HG03066 (cell line): ENCODE measurements around the gene TMEM132D.

Experiments
- ATAC-seq: cut with Tn5 transposase; IDR thresholded peaks from one replicate; pipeline ENCODE4 v1.9.1; 2021; ENCODE audit warnings: low read depth; ENCODE audit not compliant: unreplicated experiment

The TMEM132D gene

DNA sequence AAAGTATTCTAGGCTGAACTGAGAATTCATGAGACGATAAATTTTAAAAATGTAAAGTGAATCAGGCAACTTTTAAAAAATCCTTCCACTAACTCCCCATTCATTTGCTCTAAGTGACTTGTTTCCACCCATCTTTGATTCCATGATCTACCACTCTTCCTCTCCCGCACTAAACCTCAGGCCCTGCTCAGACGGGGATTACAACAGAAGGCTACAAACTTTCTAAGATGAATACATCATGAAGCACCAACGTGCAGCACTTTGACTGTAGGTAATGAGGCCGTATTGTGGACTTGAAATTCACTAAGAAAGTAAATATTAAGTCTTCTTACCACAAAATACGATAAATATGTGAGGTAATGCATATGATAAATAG lies 30.0 kb downstream of the TMEM132D start:
- ATAC-seq, result no peak

GRCh38 chr12:129873111-129873832 lies 30.6 kb downstream of the TMEM132D start:
- no peak for ATAC-seq

- no peak for ATAC-seq
Measured at GRCh38 chr12:129871991-129872972, 31.5 kb downstream of the TMEM132D start.

GRCh38 chr12:129870796-129871195 lies 33.0 kb downstream of the TMEM132D start:
- ATAC-seq, result no peak

DNA sequence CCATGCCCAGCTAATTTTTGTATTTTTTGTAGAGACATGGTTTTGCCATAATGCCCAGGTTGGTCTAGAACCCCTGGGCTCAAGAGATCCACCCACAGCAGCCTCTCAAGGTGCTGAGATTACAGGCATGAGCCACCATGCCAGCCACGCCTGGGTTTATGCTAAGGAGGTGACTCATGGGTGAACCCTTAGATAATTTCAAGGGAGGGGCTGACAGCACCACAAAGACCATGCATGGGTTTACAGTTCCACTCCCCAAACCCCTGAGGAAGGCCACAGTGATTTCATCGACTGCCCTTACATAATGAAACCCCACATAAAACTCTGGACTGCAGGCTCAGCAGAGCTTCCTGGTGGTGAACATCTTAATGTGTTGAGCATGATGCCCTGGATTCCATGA lies 33.7 kb downstream of the TMEM132D start:
- ATAC-seq, result no peak

- ATAC-seq, result no peak
Measured at GRCh38 chr12:129868575-129868974, 35.2 kb downstream of the TMEM132D start.

GRCh38 chr12:129863938-129864337 lies 39.9 kb downstream of the TMEM132D start:
- ATAC-seq, result no peak

GRCh38 chr12:129862561-129863175 lies 41.2 kb downstream of the TMEM132D start:
- no peak for ATAC-seq

GRCh38 chr12:129861951-129862350 lies 41.9 kb downstream of the TMEM132D start:
- ATAC-seq, result no peak

DNA sequence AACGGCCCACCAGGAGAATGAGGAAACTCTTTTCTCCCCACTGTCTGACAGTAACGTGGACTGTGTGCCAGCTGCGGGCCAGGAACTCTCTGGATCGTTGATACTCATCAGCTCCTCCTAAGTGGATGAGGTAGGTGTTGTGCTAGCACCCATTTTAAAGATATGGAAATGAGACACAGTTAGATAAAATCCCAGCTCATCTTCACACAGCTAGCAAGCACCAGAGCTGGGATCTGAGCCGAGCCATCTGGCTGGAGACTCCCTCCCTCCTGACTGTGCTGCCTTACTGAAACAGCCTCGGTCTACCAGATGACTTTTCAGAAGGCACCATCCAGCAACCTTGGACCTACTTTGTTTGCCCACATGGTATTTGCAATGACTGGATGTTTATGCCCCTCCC lies 49.2 kb downstream of the TMEM132D start:
- ATAC-seq, result no peak

GRCh38 chr12:129851296-129851695 lies 52.5 kb downstream of the TMEM132D start:
- ATAC-seq, result no peak

DNA sequence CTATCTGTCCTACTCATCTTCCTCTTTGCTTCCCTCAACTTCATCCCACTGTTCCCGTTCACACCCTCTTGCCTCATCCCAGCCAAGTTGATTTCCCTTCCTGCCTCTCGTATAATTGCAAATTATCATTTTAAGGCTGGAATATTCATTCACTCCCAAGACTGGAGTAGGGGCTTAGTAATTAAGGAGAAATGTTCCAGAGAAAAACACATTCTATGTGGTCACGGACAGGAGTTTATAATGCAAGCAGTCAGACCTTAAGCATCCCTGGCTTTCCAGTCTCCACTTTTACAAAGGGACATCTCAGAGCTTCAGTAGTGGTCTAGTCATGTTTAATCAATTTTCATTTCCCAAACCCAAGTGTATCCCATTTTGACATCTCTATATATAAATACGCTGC lies 54.9 kb downstream of the TMEM132D start:
- no peak for ATAC-seq

DNA sequence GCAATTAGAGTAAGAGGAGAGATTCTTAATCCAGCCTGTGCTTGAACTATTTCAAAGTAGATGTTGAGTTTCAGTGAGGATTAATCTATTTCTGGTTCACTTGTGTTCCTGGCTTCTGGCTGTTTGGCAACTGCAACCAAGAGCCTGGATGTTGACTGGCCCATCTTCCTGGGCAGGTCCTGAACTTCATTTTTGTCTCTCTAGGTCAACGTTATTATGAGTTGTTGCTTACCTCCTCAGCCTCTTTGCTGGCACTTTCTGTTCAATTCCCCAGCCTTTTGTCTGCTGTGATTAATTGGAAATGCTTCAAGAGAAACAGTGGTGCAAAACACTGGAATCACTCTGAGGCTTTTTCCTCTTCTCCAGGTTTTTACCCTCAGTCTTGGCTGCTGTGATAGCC lies 56.8 kb downstream of the TMEM132D start:
- no peak for ATAC-seq

GRCh38 chr12:129844662-129845220 lies 59.1 kb downstream of the TMEM132D start:
- no peak for ATAC-seq

DNA sequence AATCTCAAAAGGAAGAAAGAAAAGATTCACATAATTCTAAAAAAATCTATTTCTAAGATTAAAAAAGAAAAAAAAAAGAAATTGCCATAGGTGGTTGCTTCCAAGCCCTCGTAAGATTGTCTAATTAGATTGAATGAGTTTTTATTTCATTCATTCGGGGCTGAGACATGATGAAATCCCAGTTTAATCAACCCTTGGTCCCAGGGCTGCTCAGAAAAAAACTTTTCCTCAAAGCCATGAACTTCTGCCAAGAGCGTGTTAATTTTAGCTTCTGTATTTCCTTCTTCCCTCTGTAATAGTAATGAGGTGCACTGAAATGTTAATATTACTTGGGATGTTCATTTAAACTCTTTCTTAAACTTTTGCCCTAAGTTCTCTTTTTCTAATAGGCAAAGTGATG lies 62.6 kb downstream of the TMEM132D start:
- no peak for ATAC-seq

GRCh38 chr12:129840145-129840884 lies 63.5 kb downstream of the TMEM132D start:
- ATAC-seq, result no peak

- no peak for ATAC-seq
Measured at GRCh38 chr12:129839679-129840078, 64.1 kb downstream of the TMEM132D start.

DNA sequence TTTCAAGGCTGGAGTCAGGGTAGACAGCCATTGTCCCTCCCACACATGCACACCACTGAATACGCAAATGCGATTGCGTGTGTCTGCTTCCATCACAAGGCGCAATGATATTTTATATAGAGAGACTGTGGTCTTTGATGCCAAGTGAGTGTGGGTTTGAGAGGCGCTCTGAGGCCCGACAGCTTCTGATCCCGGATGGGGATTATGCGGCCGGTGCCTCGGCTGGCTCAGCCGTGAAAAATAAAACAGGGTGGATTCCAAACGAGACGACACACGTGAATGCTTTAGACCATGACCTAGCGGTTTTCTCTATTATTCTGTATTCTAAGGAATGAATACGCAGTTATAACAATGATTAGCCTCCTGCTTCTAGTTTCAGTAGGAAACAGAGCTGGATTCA lies 72.5 kb downstream of the TMEM132D start:
- ATAC-seq, result no peak

DNA sequence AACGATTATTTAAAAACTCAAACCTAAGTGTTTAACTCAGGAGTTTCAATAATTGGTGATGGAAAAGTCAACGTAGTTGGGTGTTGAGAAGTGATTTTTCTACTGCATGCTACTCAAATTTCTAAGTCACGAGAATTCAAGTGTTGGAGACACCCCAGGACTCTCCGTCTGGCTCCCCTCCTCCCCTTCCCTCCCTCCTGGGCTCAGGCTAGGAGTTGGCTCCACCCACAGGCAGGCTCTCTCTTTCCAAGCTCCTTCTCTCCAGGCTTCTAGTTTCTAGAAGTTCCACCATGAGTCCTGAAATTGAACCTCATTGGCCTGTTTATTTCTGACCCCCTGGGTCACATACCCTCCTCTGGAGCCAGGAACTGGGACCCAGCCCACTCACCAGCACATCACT lies 73.0 kb downstream of the TMEM132D start:
- no peak for ATAC-seq

GRCh38 chr12:129827866-129828384 lies 75.9 kb downstream of the TMEM132D start:
- ATAC-seq, result no peak
